Measurements from ENCODE around the gene USP28.
"Not testable (repeated sequence)": the region's sequence is repeated elsewhere in the genome, so short reads cannot be mapped to it uniquely, and the experiment has no call there.

USP28 gene

GRCh38 chr11:113901141-113901540, 25.8 kb upstream of the USP28 start:
- H3K9me3 ChIP-seq (ENCODE audit: control insufficient read depth in 2 of 2, low read length in 2 of 2) = no peaks in the 10 kb centered on the region
- peaks cover 3% of the 10 kb centered on the region for H3K4me1 ChIP-seq (ENCODE audit: control insufficient read depth, insufficient read depth, low read length)
- H3K4me3 ChIP-seq (ENCODE audit: low read length in 2 of 2) = no peak overlapping the region
- no peak overlapping the region for H3K9ac ChIP-seq (ENCODE audit: low read length in 2 of 2)
- H3K36me3 ChIP-seq (ENCODE audit: control insufficient read depth in 2 of 2, insufficient read depth in 2 of 2, low read length in 2 of 2) = no peaks in the 10 kb centered on the region
- no peak overlapping the region for H3K27ac ChIP-seq (ENCODE audit: low read length)
- peaks cover 0 to 2% of the 10 kb centered on the region in 2 donors for H3K27me3 ChIP-seq (ENCODE audit: control insufficient read depth in 1 of 2, insufficient read depth in 2 of 2, low read length in 2 of 2)

DNA sequence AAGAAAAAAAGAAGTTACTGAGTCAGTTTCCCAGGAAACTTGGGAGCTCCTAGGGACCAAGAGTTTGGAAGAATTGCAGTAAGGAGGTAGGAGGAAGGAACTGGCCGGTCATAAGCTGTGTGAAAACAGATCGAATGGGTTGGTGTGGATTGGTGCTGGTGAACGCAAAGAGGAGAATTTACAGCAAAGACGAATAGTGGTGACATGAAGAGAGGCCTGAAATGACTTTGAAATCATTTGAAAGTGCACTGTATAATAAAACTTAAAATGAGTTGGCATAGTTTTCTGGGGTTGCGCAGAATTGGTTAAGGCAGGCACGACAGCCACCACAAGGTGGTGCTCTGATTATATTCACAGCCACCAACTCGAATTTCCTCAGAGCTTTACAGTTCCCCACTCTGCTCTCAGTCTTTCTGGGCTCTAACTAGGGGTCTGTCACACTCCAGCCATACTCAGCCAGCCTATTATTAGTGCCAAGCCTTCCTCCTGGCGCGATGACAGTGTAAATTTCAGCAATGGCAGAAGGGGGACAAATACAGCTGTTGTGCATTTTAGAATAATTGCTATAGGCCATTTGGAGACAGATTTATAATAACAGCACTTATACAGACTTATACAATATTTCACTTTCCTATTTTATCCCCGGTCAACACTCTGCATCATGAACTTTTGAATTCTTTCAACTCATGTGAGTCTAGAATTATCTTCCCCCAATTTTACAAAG, 20.9 kb upstream of the USP28 start:
- H3K27me3 ChIP-seq (ENCODE audit: control insufficient read depth in 1 of 2, insufficient read depth in 2 of 2, low read length in 2 of 2) = no peaks in the 10 kb centered on the region
- no peak overlapping the region for H3K9ac ChIP-seq (ENCODE audit: low read length in 2 of 2)
- no peaks in the 10 kb centered on the region for H3K36me3 ChIP-seq (ENCODE audit: control insufficient read depth in 2 of 2, insufficient read depth in 2 of 2, low read length in 2 of 2)
- no peak overlapping the region for H3K4me3 ChIP-seq (ENCODE audit: low read length in 2 of 2)
- H3K4me1 ChIP-seq (ENCODE audit: control insufficient read depth, insufficient read depth, low read length) = peaks cover 3% of the 10 kb centered on the region
- no peak overlapping the region for H3K27ac ChIP-seq (ENCODE audit: low read length)
- no peaks in the 10 kb centered on the region for H3K9me3 ChIP-seq (ENCODE audit: control insufficient read depth in 2 of 2, low read length in 2 of 2)

- H3K4me1 ChIP-seq (ENCODE audit: control insufficient read depth, insufficient read depth, low read length) = peaks cover 3% of the 10 kb centered on the region
- no peaks in the 10 kb centered on the region for H3K27me3 ChIP-seq (ENCODE audit: control insufficient read depth in 1 of 2, insufficient read depth in 2 of 2, low read length in 2 of 2)
- no peaks in the 10 kb centered on the region for H3K9me3 ChIP-seq (ENCODE audit: control insufficient read depth in 2 of 2, low read length in 2 of 2)
- H3K36me3 ChIP-seq (ENCODE audit: control insufficient read depth in 2 of 2, insufficient read depth in 2 of 2, low read length in 2 of 2) = no peaks in the 10 kb centered on the region
- no peak overlapping the region for H3K9ac ChIP-seq (ENCODE audit: low read length in 2 of 2)
- no peak overlapping the region for H3K27ac ChIP-seq (ENCODE audit: low read length)
- no peak overlapping the region for H3K4me3 ChIP-seq (ENCODE audit: low read length in 2 of 2)
These were observed 20.2 kb upstream of the USP28 start for GRCh38 chr11:113895367-113896155.

DNA sequence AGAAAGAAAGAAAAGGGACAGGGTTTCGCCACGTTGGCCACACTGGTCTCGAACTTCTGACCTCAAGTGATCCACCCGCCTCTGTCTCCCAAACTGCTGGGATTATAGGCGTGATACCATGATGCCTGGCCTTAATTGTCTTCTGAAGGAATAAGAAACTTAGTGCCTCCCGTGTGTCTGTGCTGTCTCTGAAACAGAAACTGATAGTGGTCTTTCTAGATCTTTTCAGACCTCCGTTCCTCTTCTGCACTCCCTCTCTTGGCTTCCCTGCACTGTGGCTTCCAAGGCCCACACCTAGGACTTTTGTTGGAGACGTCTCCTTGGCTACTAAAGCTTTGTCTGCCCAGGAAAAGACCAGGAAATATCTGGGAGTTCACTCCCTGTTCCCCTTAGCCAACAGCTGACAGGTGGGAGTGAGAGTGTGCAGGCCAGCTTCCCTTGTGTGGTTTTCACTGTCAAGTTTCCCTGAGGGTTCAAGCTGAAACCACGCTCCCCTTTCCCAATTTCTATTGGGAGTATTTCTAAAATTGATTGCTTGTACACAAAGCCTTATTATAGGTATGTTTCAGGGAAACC, 19.1 kb upstream of the USP28 start:
- H3K4me3 ChIP-seq (ENCODE audit: low read length in 2 of 2) = no peak overlapping the region
- no peaks in the 10 kb centered on the region for H3K36me3 ChIP-seq (ENCODE audit: control insufficient read depth in 2 of 2, insufficient read depth in 2 of 2, low read length in 2 of 2)
- no peaks in the 10 kb centered on the region for H3K27me3 ChIP-seq (ENCODE audit: control insufficient read depth in 1 of 2, insufficient read depth in 2 of 2, low read length in 2 of 2)
- H3K4me1 ChIP-seq (ENCODE audit: control insufficient read depth, insufficient read depth, low read length) = peaks cover 3% of the 10 kb centered on the region
- H3K9me3 ChIP-seq (ENCODE audit: control insufficient read depth in 2 of 2, low read length in 2 of 2) = no peaks in the 10 kb centered on the region
- H3K9ac ChIP-seq (ENCODE audit: low read length in 2 of 2) = no peak overlapping the region
- no peak overlapping the region for H3K27ac ChIP-seq (ENCODE audit: low read length)

DNA sequence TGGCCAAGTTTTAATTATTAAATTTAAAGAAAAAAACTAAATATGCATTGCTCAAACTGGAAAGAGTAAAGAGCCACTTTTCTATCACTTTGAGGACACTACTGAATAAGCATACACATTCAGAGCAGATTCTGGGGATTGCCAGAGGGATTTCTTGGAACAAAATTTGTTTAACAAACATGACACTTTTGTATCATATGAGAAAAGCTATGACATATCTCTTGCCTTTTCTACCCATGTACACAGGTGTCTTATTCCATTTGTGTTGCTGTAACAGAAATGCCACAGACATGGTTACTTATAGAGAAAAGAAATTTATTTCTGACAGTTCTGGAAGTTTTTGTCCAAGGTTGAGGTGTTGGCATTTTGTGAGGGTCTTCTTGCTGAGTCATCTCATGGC, 13.5 kb upstream of the USP28 start:
- no peak overlapping the region for H3K4me3 ChIP-seq (ENCODE audit: low read length in 2 of 2)
- H3K27ac ChIP-seq (ENCODE audit: low read length) = no peak overlapping the region
- no peaks in the 10 kb centered on the region for H3K36me3 ChIP-seq (ENCODE audit: control insufficient read depth in 2 of 2, insufficient read depth in 2 of 2, low read length in 2 of 2)
- no peaks in the 10 kb centered on the region for H3K4me1 ChIP-seq (ENCODE audit: control insufficient read depth, insufficient read depth, low read length)
- H3K27me3 ChIP-seq (ENCODE audit: control insufficient read depth in 1 of 2, insufficient read depth in 2 of 2, low read length in 2 of 2) = no peaks in the 10 kb centered on the region
- H3K9ac ChIP-seq (ENCODE audit: low read length in 2 of 2) = no peak overlapping the region
- H3K9me3 ChIP-seq (ENCODE audit: control insufficient read depth in 2 of 2, low read length in 2 of 2) = no peaks in the 10 kb centered on the region

- Histone ChIP-seq H3K4me1 (ENCODE audit: control insufficient read depth, insufficient read depth, low read length) (no peaks in the 10 kb centered on the region), H3K27ac (ENCODE audit: low read length) (no peak overlapping the region), H3K27me3 (ENCODE audit: control insufficient read depth in 1 of 2, insufficient read depth in 2 of 2, low read length in 2 of 2) (no peaks in the 10 kb centered on the region), H3K9me3 (ENCODE audit: control insufficient read depth in 2 of 2, low read length in 2 of 2) (no peaks in the 10 kb centered on the region), H3K4me3 (ENCODE audit: low read length in 2 of 2) (no peak overlapping the region), H3K36me3 (ENCODE audit: control insufficient read depth in 2 of 2, insufficient read depth in 2 of 2, low read length in 2 of 2) (no peaks in the 10 kb centered on the region), H3K9ac (ENCODE audit: low read length in 2 of 2) (no peak overlapping the region)
These were observed 10.5 kb upstream of the USP28 start for GRCh38 chr11:113885897-113886296.

- H3K9me3 ChIP-seq (ENCODE audit: control insufficient read depth in 2 of 2, low read length in 2 of 2) = no peaks in the 10 kb centered on the region
- H3K27me3 ChIP-seq (ENCODE audit: control insufficient read depth in 1 of 2, insufficient read depth in 2 of 2, low read length in 2 of 2) = no peaks in the 10 kb centered on the region
- no peaks in the 10 kb centered on the region for H3K4me1 ChIP-seq (ENCODE audit: control insufficient read depth, insufficient read depth, low read length)
- H3K36me3 ChIP-seq (ENCODE audit: control insufficient read depth in 2 of 2, insufficient read depth in 2 of 2, low read length in 2 of 2) = no peaks in the 10 kb centered on the region
- H3K9ac ChIP-seq (ENCODE audit: low read length in 2 of 2) = no peak overlapping the region
- no peak overlapping the region for H3K27ac ChIP-seq (ENCODE audit: low read length)
- H3K4me3 ChIP-seq (ENCODE audit: low read length in 2 of 2) = no peak overlapping the region
These were observed 9.0 kb upstream of the USP28 start for GRCh38 chr11:113884361-113884836.

- H3K27ac ChIP-seq (ENCODE audit: low read length) = no peak overlapping the region
- no peak overlapping the region for H3K4me3 ChIP-seq (ENCODE audit: low read length in 2 of 2)
- H3K27me3 ChIP-seq (ENCODE audit: control insufficient read depth in 1 of 2, insufficient read depth in 2 of 2, low read length in 2 of 2) = no peaks in the 10 kb centered on the region
- no peak overlapping the region for H3K9ac ChIP-seq (ENCODE audit: low read length in 2 of 2)
- no peaks in the 10 kb centered on the region for H3K36me3 ChIP-seq (ENCODE audit: control insufficient read depth in 2 of 2, insufficient read depth in 2 of 2, low read length in 2 of 2)
- no peaks in the 10 kb centered on the region for H3K9me3 ChIP-seq (ENCODE audit: control insufficient read depth in 2 of 2, low read length in 2 of 2)
- no peaks in the 10 kb centered on the region for H3K4me1 ChIP-seq (ENCODE audit: control insufficient read depth, insufficient read depth, low read length)
These were observed 6.5 kb upstream of the USP28 start for GRCh38 chr11:113881856-113882255.

DNA sequence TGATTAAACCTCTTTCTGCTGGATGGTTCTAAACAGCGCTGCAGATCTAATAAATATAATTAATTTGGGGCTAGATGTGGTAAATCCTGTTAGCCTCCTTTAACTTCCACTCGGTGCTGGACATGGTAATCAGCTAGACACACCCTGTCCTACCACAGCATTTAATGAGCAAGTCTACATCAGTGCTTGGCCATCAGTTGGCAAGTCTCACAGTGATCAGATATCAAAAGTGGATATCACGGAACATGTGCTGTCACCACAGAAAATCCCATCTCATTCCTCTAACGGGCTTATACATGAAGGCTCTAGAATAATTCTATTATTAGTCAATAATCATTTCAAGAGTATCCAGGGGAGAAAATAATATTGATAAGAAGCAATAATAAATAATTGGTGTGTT, 5.6 kb upstream of the USP28 start:
- Histone ChIP-seq H3K9ac (ENCODE audit: low read length in 2 of 2) (no peak overlapping the region), H3K4me3 (ENCODE audit: low read length in 2 of 2) (no peak overlapping the region), H3K9me3 (ENCODE audit: control insufficient read depth in 2 of 2, low read length in 2 of 2) (no peaks in the 10 kb centered on the region), H3K36me3 (ENCODE audit: control insufficient read depth in 2 of 2, insufficient read depth in 2 of 2, low read length in 2 of 2) (no peaks in the 10 kb centered on the region), H3K27ac (ENCODE audit: low read length) (no peak overlapping the region), H3K4me1 (ENCODE audit: control insufficient read depth, insufficient read depth, low read length) (no peaks in the 10 kb centered on the region), H3K27me3 (ENCODE audit: control insufficient read depth in 1 of 2, insufficient read depth in 2 of 2, low read length in 2 of 2) (no peaks in the 10 kb centered on the region)

GRCh38 chr11:113879446-113879845, 4.1 kb upstream of the USP28 start:
- H3K4me3 ChIP-seq (ENCODE audit: low read length in 2 of 2); H3K36me3 ChIP-seq (ENCODE audit: control insufficient read depth in 2 of 2, insufficient read depth in 2 of 2, low read length in 2 of 2); H3K27me3 ChIP-seq (ENCODE audit: control insufficient read depth in 1 of 2, insufficient read depth in 2 of 2, low read length in 2 of 2); H3K9ac ChIP-seq (ENCODE audit: low read length in 2 of 2); H3K4me1 ChIP-seq (ENCODE audit: control insufficient read depth, insufficient read depth, low read length); H3K27ac ChIP-seq (ENCODE audit: low read length); H3K9me3 ChIP-seq (ENCODE audit: control insufficient read depth in 2 of 2, low read length in 2 of 2): not testable (repeated sequence)

GRCh38 chr11:113877670-113878055, 2.3 kb upstream of the USP28 start:
- Histone ChIP-seq H3K9ac (ENCODE audit: low read length in 2 of 2) (no peak overlapping the region), H3K36me3 (ENCODE audit: control insufficient read depth in 2 of 2, insufficient read depth in 2 of 2, low read length in 2 of 2) (no peaks in the 10 kb centered on the region), H3K27me3 (ENCODE audit: control insufficient read depth in 1 of 2, insufficient read depth in 2 of 2, low read length in 2 of 2) (no peaks in the 10 kb centered on the region), H3K9me3 (ENCODE audit: control insufficient read depth in 2 of 2, low read length in 2 of 2) (no peaks in the 10 kb centered on the region), H3K4me1 (ENCODE audit: control insufficient read depth, insufficient read depth, low read length) (peaks cover 3% of the 10 kb centered on the region), H3K4me3 (ENCODE audit: low read length in 2 of 2) (no peak overlapping the region), H3K27ac (ENCODE audit: low read length) (no peak overlapping the region)

Data from stomach smooth muscle (tissue), 2 donors.